Neutrophil (primary cell): Measurements from ENCODE around the gene SPAG17.

Source experiments
- H3K27ac ChIP-seq: fragments of 200-600 bp; sonication (generic); 2 replicates; pipeline ENCODE4 v1.5.1; 2016; ENCODE audit warnings: mild to moderate bottlenecking, moderate library complexity
- H3K27me3 ChIP-seq: fragments of 200-600 bp; sonication (generic); 2 replicates; pipeline ENCODE4 v1.6.0; 2016; ENCODE audit warnings: mild to moderate bottlenecking
- H3K36me3 ChIP-seq: fragments of 200-600 bp; sonication (generic); 2 replicates; pipeline ENCODE4 v1.5.1; 2017
- H3K4me1 ChIP-seq, 2 experiments: fragments of 200-600 bp in 1 of 2; sonication (generic) in 1 of 2; 1 replicate in 1 of 2; 2 replicates in 1 of 2; pipeline versions ENCODE4 v1.5.1 to v1.6.1; 2013 to 2016; ENCODE audit warnings: low read depth in 1 of 2, low read length in 1 of 2, mild to moderate bottlenecking in 1 of 2, moderate library complexity in 1 of 2; ENCODE audit not compliant: control insufficient read depth in 1 of 2, insufficient read depth in 1 of 2
- H3K4me3 ChIP-seq, 2 experiments: fragments of 200-600 bp in 1 of 2; sonication (generic) in 1 of 2; 1 replicate in 1 of 2; 2 replicates in 1 of 2; pipeline ENCODE4 v1.5.1; 2013 to 2016; ENCODE audit warnings: low read depth in 1 of 2, low read length in 1 of 2, mild to moderate bottlenecking in 1 of 2, moderate library complexity in 1 of 2
- H3K9me3 ChIP-seq: fragments of 200-600 bp; sonication (generic); 2 replicates; pipeline ENCODE4 v1.5.1; 2016
- TF ChIP-seq, protein P1 (sequence below): fragments of 200-600 bp; sonication (generic); IDR thresholded peaks from 2 replicates; pipeline ENCODE4 v1.5.1; 2016; ENCODE audit warnings: antibody characterized with exemption

SPAG17 gene

DNA sequence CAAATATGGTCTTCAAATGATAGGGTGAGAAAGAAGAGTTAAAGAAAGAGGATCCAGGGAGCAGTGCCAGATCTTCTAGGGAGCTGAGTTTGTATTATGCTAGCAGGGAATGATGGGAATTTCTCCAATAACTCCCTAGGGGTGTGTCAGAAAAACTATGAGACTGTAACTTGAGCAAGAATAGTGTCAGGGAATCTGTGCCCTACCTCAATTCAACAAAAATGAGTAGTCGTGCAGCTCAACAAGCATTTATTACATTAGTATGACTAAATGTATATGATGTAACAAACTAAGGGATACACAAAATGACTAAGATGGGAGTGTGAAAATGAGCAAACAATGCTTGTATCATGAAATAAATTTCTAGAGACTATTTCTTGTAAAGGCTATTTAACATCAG, 24.2 kb downstream of the SPAG17 start:
- H3K36me3 ChIP-seq, result no peaks in the 10 kb centered on the region

DNA sequence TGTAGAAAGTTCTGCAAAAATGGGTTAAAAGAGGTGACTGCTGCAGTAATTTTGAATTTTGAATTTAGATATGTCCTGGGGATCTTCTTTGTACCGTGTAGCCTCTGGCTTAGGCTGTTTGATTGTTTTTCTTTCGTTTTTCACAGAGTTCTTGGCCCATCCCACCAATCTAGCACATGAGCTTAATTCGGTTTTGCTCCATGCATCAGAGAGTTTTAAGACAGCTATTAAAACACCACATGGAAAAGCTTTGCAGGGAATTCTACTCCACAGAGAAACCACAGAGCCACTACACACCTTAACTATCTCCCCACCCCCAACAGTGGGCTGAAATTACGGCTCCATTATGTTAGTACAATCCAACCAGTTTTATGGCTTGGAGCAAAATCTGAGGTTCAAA, 25.5 kb downstream of the SPAG17 start:
- no peak overlapping the region for H3K4me3 ChIP-seq
- H3K27ac ChIP-seq, result no peak overlapping the region
- no peaks in the 10 kb centered on the region for H3K4me1 ChIP-seq
- TF ChIP-seq, protein P1, sequence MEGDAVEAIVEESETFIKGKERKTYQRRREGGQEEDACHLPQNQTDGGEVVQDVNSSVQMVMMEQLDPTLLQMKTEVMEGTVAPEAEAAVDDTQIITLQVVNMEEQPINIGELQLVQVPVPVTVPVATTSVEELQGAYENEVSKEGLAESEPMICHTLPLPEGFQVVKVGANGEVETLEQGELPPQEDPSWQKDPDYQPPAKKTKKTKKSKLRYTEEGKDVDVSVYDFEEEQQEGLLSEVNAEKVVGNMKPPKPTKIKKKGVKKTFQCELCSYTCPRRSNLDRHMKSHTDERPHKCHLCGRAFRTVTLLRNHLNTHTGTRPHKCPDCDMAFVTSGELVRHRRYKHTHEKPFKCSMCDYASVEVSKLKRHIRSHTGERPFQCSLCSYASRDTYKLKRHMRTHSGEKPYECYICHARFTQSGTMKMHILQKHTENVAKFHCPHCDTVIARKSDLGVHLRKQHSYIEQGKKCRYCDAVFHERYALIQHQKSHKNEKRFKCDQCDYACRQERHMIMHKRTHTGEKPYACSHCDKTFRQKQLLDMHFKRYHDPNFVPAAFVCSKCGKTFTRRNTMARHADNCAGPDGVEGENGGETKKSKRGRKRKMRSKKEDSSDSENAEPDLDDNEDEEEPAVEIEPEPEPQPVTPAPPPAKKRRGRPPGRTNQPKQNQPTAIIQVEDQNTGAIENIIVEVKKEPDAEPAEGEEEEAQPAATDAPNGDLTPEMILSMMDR, result no peak
- no peaks in the 10 kb centered on the region for H3K36me3 ChIP-seq
- H3K9me3 ChIP-seq, result no peaks in the 10 kb centered on the region
- H3K27me3 ChIP-seq, result no peaks in the 10 kb centered on the region

More for the DNA sequence above, 24.2 kb downstream of the SPAG17 start:
- Histone ChIP-seq H3K9me3 (no peaks in the 10 kb centered on the region), H3K27ac (no peak overlapping the region), H3K4me1 (no peaks in the 10 kb centered on the region), H3K4me3 (no peak overlapping the region), H3K27me3 (no peaks in the 10 kb centered on the region)
- TF ChIP-seq, protein P1, result no peak

DNA sequence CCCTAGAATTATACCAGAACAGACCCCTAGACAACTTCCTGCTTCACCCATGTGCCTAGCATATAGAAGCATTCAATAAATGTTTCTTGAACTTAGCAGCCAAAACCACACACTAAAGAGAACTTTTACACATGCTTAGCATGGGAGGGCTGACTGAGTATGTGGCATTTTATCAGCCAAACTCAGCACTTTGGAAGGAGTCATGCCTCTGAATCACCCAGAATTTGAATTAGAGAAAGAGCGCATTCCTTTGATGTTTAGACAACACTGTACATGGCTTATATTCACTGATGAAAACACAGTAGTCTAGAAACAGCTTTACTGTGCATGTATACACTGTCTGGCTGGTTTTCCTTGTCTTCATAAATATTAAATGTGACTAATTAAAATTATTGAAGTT, 26.1 kb downstream of the SPAG17 start:
- Histone ChIP-seq H3K36me3 (no peaks in the 10 kb centered on the region), H3K9me3 (no peaks in the 10 kb centered on the region), H3K4me3 (no peak overlapping the region), H3K27ac (no peak overlapping the region), H3K4me1 (no peaks in the 10 kb centered on the region), H3K27me3 (no peaks in the 10 kb centered on the region)
- TF ChIP-seq, protein P1, result no peak

DNA sequence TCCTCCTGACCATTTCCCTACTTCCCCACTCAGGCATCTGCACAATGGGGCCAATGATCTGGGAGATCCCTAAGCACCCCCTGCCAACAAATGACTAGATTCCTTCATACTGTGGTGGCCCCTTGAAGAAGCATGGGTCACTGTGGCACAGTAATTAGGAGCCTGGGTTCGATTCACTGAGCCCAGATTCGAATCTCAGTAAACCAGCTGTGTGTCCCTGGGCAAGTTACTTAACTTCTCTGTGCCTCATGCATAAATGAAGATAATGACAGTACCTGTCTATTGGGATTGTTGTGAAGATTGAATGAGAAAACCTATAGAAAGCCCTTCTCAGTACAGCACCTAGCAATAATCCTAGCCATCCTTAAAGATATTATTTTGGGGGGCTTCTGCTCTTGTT, 27.5 kb downstream of the SPAG17 start:
- no peaks in the 10 kb centered on the region for H3K36me3 ChIP-seq
- H3K27me3 ChIP-seq, result no peaks in the 10 kb centered on the region
- no peak overlapping the region for H3K4me3 ChIP-seq
- H3K4me1 ChIP-seq, result no peaks in the 10 kb centered on the region
- no peaks in the 10 kb centered on the region for H3K9me3 ChIP-seq
- no peak overlapping the region for H3K27ac ChIP-seq
- TF ChIP-seq, protein P1, result no peak

DNA sequence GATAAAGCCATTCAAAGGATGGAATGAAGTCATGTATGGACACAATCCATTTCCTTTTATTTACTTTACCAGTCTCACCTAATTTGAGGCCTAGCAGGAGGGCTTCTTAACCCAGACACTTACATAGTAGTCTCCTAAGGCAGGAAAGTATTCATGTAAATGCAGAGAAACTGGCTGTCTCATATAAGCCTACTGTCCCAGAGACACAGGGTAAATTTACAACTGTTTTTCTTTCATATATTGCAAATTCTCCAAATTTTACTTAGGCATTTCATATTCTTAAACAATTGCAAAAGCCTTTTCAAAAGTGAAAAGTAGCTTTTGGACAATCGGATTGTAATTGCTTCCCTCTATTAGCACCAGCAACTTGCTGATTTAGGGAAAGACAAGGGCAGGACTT, 29.9 kb downstream of the SPAG17 start:
- Histone ChIP-seq H3K4me3 (no peak overlapping the region), H3K9me3 (no peaks in the 10 kb centered on the region), H3K4me1 (no peaks in the 10 kb centered on the region), H3K27ac (no peak overlapping the region), H3K27me3 (no peaks in the 10 kb centered on the region), H3K36me3 (no peaks in the 10 kb centered on the region)
- TF ChIP-seq, protein P1, result no peak

DNA sequence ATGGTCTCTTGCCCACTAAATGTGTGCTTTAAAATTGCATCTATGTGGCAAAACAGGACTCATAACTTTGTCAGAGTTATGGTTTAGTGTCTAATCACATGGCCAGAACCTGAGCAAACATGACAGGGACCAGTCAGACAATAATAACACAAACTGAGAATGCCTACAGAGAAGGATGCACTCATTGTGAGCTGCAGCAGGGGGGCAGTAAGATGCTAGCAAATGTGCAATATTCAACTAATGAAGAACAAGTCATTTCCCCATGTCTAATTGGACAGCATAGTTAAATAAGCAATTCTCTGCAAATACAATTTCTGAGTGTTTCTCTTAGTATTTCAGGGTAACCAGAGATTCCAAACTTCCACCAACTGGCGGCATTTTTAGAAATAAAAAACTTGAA, 30.8 kb downstream of the SPAG17 start:
- H3K4me3 ChIP-seq, result no peak overlapping the region
- TF ChIP-seq, protein P1, result no peak
- no peak overlapping the region for H3K27ac ChIP-seq
- no peaks in the 10 kb centered on the region for H3K4me1 ChIP-seq
- no peaks in the 10 kb centered on the region for H3K9me3 ChIP-seq
- no peaks in the 10 kb centered on the region for H3K27me3 ChIP-seq
- H3K36me3 ChIP-seq, result no peaks in the 10 kb centered on the region
